ENCODE measurements around the gene PIEZO2.

GRCh38 chr18:11146238-11146946 is 3.0 kb downstream of the PIEZO2 start:
- no peak for TF ChIP-seq CTCF (IDR thresholded peaks at IDR 0.05)
- no peak for TF ChIP-seq EP300 (IDR thresholded peaks at IDR 0.05)
- TF ChIP-seq POLR2A (IDR thresholded peaks at IDR 0.05), result no peak

Measured in ovary (tissue), 3 donors.